Fibroblast of villous mesenchyme (primary cell): ENCODE measurements around the gene CFAP20DC. TPM values are rescaled to one million over a fixed set of nuclear protein-coding genes. Genes with fewer than 3 reads are reported as not detected.

ENCODE experiments used
- DNase-seq: peaks from one replicate; pipeline ENCODE4 v3.0.0-alpha.2; 2010; ENCODE audit warnings: low read depth
- H3K4me3 ChIP-seq: 2 replicates; pipeline ENCODE4 v1.5.1; 2011; ENCODE audit warnings: low read depth, mild to moderate bottlenecking, low read length
- total RNA-seq: library from RNA; depleted of rRNA; stranded (reverse); fragments of >200 nt; gene quantifications from 2 replicates; pipeline ENCODE4 v1.2.3, GENCODE V29; 2012
- TF ChIP-seq, protein P1 (sequence below): IDR thresholded peaks from 2 replicates; pipeline ENCODE4 v1.5.1; 2012; ENCODE audit warnings: low read depth, mild to moderate bottlenecking, low read length; ENCODE audit not compliant: insufficient read depth

Gene CFAP20DC
- total RNA-seq, 1 donor = 1.7 TPM

GRCh38 chr3:59040902-59041301, 8.9 kb downstream of the CFAP20DC start:
- H3K4me3 ChIP-seq = no peak overlapping the region
- TF ChIP-seq, protein P1, sequence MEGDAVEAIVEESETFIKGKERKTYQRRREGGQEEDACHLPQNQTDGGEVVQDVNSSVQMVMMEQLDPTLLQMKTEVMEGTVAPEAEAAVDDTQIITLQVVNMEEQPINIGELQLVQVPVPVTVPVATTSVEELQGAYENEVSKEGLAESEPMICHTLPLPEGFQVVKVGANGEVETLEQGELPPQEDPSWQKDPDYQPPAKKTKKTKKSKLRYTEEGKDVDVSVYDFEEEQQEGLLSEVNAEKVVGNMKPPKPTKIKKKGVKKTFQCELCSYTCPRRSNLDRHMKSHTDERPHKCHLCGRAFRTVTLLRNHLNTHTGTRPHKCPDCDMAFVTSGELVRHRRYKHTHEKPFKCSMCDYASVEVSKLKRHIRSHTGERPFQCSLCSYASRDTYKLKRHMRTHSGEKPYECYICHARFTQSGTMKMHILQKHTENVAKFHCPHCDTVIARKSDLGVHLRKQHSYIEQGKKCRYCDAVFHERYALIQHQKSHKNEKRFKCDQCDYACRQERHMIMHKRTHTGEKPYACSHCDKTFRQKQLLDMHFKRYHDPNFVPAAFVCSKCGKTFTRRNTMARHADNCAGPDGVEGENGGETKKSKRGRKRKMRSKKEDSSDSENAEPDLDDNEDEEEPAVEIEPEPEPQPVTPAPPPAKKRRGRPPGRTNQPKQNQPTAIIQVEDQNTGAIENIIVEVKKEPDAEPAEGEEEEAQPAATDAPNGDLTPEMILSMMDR = no peak
- no peak for DNase-seq

DNA sequence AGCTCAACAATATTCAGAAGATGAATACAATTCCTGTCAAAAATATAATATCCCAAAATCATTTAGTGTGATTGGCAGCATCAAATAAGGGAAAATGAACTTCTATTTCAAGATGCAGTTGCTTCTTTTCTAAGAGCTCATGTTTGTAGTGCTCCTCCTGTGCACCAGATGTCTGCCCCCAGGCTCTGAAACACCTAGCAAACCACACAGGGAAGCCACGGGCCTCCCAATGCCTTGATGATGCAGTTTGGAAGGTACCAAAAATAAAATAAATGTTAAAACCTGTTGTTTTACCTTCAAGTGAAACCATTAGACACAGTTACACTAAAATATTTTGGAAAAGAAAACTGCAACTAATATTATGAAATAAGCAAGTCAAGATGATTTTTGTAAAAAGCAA, 22.2 kb downstream of the CFAP20DC start:
- DNase-seq = no peak
- TF ChIP-seq, protein P1 = no peak
- H3K4me3 ChIP-seq = no peak overlapping the region

DNA sequence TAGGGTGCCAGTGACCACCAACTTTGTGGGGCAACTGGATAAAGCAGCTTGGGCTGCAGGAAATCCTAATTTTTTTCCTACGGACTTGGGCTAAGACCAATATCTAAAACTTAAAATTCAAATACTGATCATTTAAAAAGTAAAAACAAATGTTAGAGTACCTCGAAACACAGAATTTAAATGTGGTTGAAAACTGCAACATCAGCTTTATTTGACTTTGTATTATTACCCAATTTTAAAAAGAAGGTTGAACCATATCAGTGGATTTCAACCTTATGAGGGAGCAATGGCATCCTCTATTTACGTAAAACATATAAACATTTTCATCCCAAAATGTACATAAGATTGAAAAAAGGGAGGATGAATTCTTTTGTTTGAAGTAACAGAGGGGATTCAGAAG, 26.2 kb downstream of the CFAP20DC start:
- no peak for DNase-seq
- TF ChIP-seq, protein P1 = no peak
- no peak overlapping the region for H3K4me3 ChIP-seq

GRCh38 chr3:59017617-59017984, 32.2 kb downstream of the CFAP20DC start:
- TF ChIP-seq, protein P1 = no peak
- no peak for DNase-seq
- H3K4me3 ChIP-seq = no peak overlapping the region

- no peak overlapping the region for H3K4me3 ChIP-seq
- TF ChIP-seq, protein P1 = no peak
- DNase-seq = no peak
Measured at GRCh38 chr3:59016930-59017616, 32.8 kb downstream of the CFAP20DC start.

GRCh38 chr3:59013611-59014010, 36.2 kb downstream of the CFAP20DC start:
- DNase-seq = no peak

More at GRCh38 chr3:59013611-59014010, 36.2 kb downstream of the CFAP20DC start:
- TF ChIP-seq, protein P1 = no peak
- no peak overlapping the region for H3K4me3 ChIP-seq
